Measurements from ENCODE around the gene CSNK2B. TPM values are rescaled to one million over a fixed set of nuclear protein-coding genes. Genes with fewer than 3 reads are reported as not detected.

CSNK2B gene
- total and polyA plus RNA-seq, 2 donors = 169 TPM

- H3K4me1 ChIP-seq (ENCODE audit: control insufficient read depth in 2 of 2, insufficient read depth in 2 of 2, low read length in 2 of 2) = peaks cover 48 to 72% of the 10 kb centered on the region in 2 donors
- H3K9me3 ChIP-seq (ENCODE audit: control insufficient read depth in 2 of 2, insufficient read depth in 1 of 2, low read length in 1 of 2) = no peaks in the 10 kb centered on the region
- peaks cover 17 to 52% of the 10 kb centered on the region in 2 donors for H3K36me3 ChIP-seq (ENCODE audit: control insufficient read depth in 2 of 2, insufficient read depth in 2 of 2, low read length in 1 of 2)
- peak overlapping the region; percentile 91 to 97 for H3K4me3 ChIP-seq (ENCODE audit: low read length in 2 of 2)
- H3K27me3 ChIP-seq (ENCODE audit: control insufficient read depth in 2 of 2, insufficient read depth in 1 of 2, low read length in 1 of 2) = no peaks in the 10 kb centered on the region
- no peak for DNase-seq (ENCODE audit: low read depth in 6 of 9, low spot score in 9 of 9)
- 83% methylated on average over 9 of the region's 9 CpGs for WGBS
- peak overlapping the region; percentile 97 to 99 for H3K27ac ChIP-seq (ENCODE audit: low read depth in 1 of 2, low read length in 1 of 2)
Measured at GRCh38 chr6:31663126-31663960, 2.5 kb upstream of the CSNK2B start.

- peaks cover 42 to 67% of the 10 kb centered on the region in 2 donors for H3K4me1 ChIP-seq (ENCODE audit: control insufficient read depth in 2 of 2, insufficient read depth in 2 of 2, low read length in 2 of 2)
- no peaks in the 10 kb centered on the region for H3K9me3 ChIP-seq (ENCODE audit: control insufficient read depth in 2 of 2, insufficient read depth in 1 of 2, low read length in 1 of 2)
- 36% methylated on average over 17 of the region's 17 CpGs for WGBS
- H3K27ac ChIP-seq (ENCODE audit: low read depth in 1 of 2, low read length in 1 of 2) = peak overlapping the region; percentile 97 to 99
- peak in 1 of 9 donors; percentile 46 for DNase-seq (ENCODE audit: low read depth in 6 of 9, low spot score in 9 of 9)
- no peaks in the 10 kb centered on the region for H3K27me3 ChIP-seq (ENCODE audit: control insufficient read depth in 2 of 2, insufficient read depth in 1 of 2, low read length in 1 of 2)
- H3K36me3 ChIP-seq (ENCODE audit: control insufficient read depth in 2 of 2, insufficient read depth in 2 of 2, low read length in 1 of 2) = peaks cover 24 to 54% of the 10 kb centered on the region in 2 donors
- H3K4me3 ChIP-seq (ENCODE audit: low read length in 2 of 2) = peak overlapping the region; percentile 91 to 97
Measured at GRCh38 chr6:31663961-31664789, 1.7 kb upstream of the CSNK2B start.

- peak within 1 kb of the TSS; percentile 91 to 97 for H3K4me3 ChIP-seq (ENCODE audit: low read length in 2 of 2)
- H3K36me3 ChIP-seq (ENCODE audit: control insufficient read depth in 2 of 2, insufficient read depth in 2 of 2, low read length in 1 of 2) = peaks cover 32 to 60% of the 10 kb centered on the region in 2 donors
- H3K27ac ChIP-seq (ENCODE audit: low read depth in 1 of 2, low read length in 1 of 2) = peak within 1 kb of the TSS; percentile 97 to 99
- H3K4me1 ChIP-seq (ENCODE audit: control insufficient read depth in 2 of 2, insufficient read depth in 2 of 2, low read length in 2 of 2) = peaks cover 35 to 59% of the 10 kb centered on the region in 2 donors
- under 1% methylated on average over 39 of the region's 39 CpGs for WGBS
- no peaks in the 10 kb centered on the region for H3K9me3 ChIP-seq (ENCODE audit: control insufficient read depth in 2 of 2, insufficient read depth in 1 of 2, low read length in 1 of 2)
- no peaks in the 10 kb centered on the region for H3K27me3 ChIP-seq (ENCODE audit: control insufficient read depth in 2 of 2, insufficient read depth in 1 of 2, low read length in 1 of 2)
- DNase-seq (ENCODE audit: low read depth in 6 of 9, low spot score in 9 of 9) = peak; percentile 82 to 98 (median 92)
Measured at GRCh38 chr6:31664790-31665500, 935 bp upstream of the CSNK2B start, which contains the start of gene GPANK1. Gene GPANK1, minus strand, starts transcription at chr6:31664997. Its CDS starts 519 bp downstream, at chr6:31664478.

- no peaks in the 10 kb centered on the region for H3K9me3 ChIP-seq (ENCODE audit: control insufficient read depth in 2 of 2, insufficient read depth in 1 of 2, low read length in 1 of 2)
- no peaks in the 10 kb centered on the region for H3K27me3 ChIP-seq (ENCODE audit: control insufficient read depth in 2 of 2, insufficient read depth in 1 of 2, low read length in 1 of 2)
- peaks cover 47 to 72% of the 10 kb centered on the region in 2 donors for H3K36me3 ChIP-seq (ENCODE audit: control insufficient read depth in 2 of 2, insufficient read depth in 2 of 2, low read length in 1 of 2)
- H3K4me1 ChIP-seq (ENCODE audit: control insufficient read depth in 2 of 2, insufficient read depth in 2 of 2, low read length in 2 of 2) = peaks cover 30 to 47% of the 10 kb centered on the region in 2 donors
- 12% methylated on average over 15 of the region's 15 CpGs for WGBS
- peak overlapping the region; percentile 45 to 82 for H3K27ac ChIP-seq (ENCODE audit: low read depth in 1 of 2, low read length in 1 of 2)
- H3K4me3 ChIP-seq (ENCODE audit: low read length in 2 of 2) = peak overlapping the region; percentile 91 to 97
- DNase-seq (ENCODE audit: low read depth in 6 of 9, low spot score in 9 of 9) = no peak
Measured at GRCh38 chr6:31666337-31666965, 571 bp downstream of the CSNK2B start.

GRCh38 chr6:31669676-31670075, 3.8 kb downstream of the CSNK2B start, which contains the start of gene LY6G5B:
Gene LY6G5B, plus strand, starts transcription at chr6:31669976. Its CDS starts 975 bp downstream, at chr6:31670951.
- H3K4me3 ChIP-seq (ENCODE audit: low read length in 2 of 2) = no peak within 1 kb of the TSS
- peaks cover 7 to 18% of the 10 kb centered on the region in 2 donors for H3K4me1 ChIP-seq (ENCODE audit: control insufficient read depth in 2 of 2, insufficient read depth in 2 of 2, low read length in 2 of 2)
- H3K36me3 ChIP-seq (ENCODE audit: control insufficient read depth in 2 of 2, insufficient read depth in 2 of 2, low read length in 1 of 2) = peaks cover 56 to 70% of the 10 kb centered on the region in 2 donors
- H3K27ac ChIP-seq (ENCODE audit: low read depth in 1 of 2, low read length in 1 of 2) = no peak within 1 kb of the TSS
- WGBS = 98% methylated on average over 8 of the region's 8 CpGs
- no peak for DNase-seq (ENCODE audit: low read depth in 6 of 9, low spot score in 9 of 9)
- no peaks in the 10 kb centered on the region for H3K9me3 ChIP-seq (ENCODE audit: control insufficient read depth in 2 of 2, insufficient read depth in 1 of 2, low read length in 1 of 2)
- no peaks in the 10 kb centered on the region for H3K27me3 ChIP-seq (ENCODE audit: control insufficient read depth in 2 of 2, insufficient read depth in 1 of 2, low read length in 1 of 2)

- WGBS = 92% methylated on average over 4 of the region's 4 CpGs
- Histone ChIP-seq H3K36me3 (ENCODE audit: control insufficient read depth in 2 of 2, insufficient read depth in 2 of 2, low read length in 1 of 2) (peaks cover 21 to 31% of the 10 kb centered on the region in 2 donors), H3K4me1 (ENCODE audit: control insufficient read depth in 2 of 2, insufficient read depth in 2 of 2, low read length in 2 of 2) (peaks cover 2 to 23% of the 10 kb centered on the region in 2 donors), H3K9me3 (ENCODE audit: control insufficient read depth in 2 of 2, insufficient read depth in 1 of 2, low read length in 1 of 2) (no peaks in the 10 kb centered on the region), H3K27ac (ENCODE audit: low read depth in 1 of 2, low read length in 1 of 2) (no peak overlapping the region), H3K4me3 (ENCODE audit: low read length in 2 of 2) (no peak overlapping the region), H3K27me3 (ENCODE audit: control insufficient read depth in 2 of 2, insufficient read depth in 1 of 2, low read length in 1 of 2) (peaks cover 0 to 14% of the 10 kb centered on the region in 2 donors)
- no peak for DNase-seq (ENCODE audit: low read depth in 6 of 9, low spot score in 9 of 9)
Measured at GRCh38 chr6:31676322-31676903, 10.5 kb downstream of the CSNK2B start.

- WGBS = 97% methylated on average over 6 of the region's 6 CpGs
Measured at GRCh38 chr6:31676904-31677303, 11.0 kb downstream of the CSNK2B start.

GRCh38 chr6:31677955-31678354, 12.1 kb downstream of the CSNK2B start:
- WGBS = 89% methylated on average over 8 of the region's 8 CpGs
- no peak overlapping the region for H3K27ac ChIP-seq (ENCODE audit: low read depth in 1 of 2, low read length in 1 of 2)
- H3K36me3 ChIP-seq (ENCODE audit: control insufficient read depth in 2 of 2, insufficient read depth in 2 of 2, low read length in 1 of 2) = peaks cover 11 to 17% of the 10 kb centered on the region in 2 donors

More at GRCh38 chr6:31676904-31677303, 11.0 kb downstream of the CSNK2B start:
- Histone ChIP-seq H3K27me3 (ENCODE audit: control insufficient read depth in 2 of 2, insufficient read depth in 1 of 2, low read length in 1 of 2) (peaks cover 0 to 19% of the 10 kb centered on the region in 2 donors), H3K4me3 (ENCODE audit: low read length in 2 of 2) (no peak overlapping the region), H3K36me3 (ENCODE audit: control insufficient read depth in 2 of 2, insufficient read depth in 2 of 2, low read length in 1 of 2) (peaks cover 16 to 26% of the 10 kb centered on the region in 2 donors), H3K27ac (ENCODE audit: low read depth in 1 of 2, low read length in 1 of 2) (no peak overlapping the region), H3K4me1 (ENCODE audit: control insufficient read depth in 2 of 2, insufficient read depth in 2 of 2, low read length in 2 of 2) (peaks cover 2 to 27% of the 10 kb centered on the region in 2 donors), H3K9me3 (ENCODE audit: control insufficient read depth in 2 of 2, insufficient read depth in 1 of 2, low read length in 1 of 2) (no peaks in the 10 kb centered on the region)
- DNase-seq (ENCODE audit: low read depth in 6 of 9, low spot score in 9 of 9) = no peak

More at GRCh38 chr6:31677955-31678354, 12.1 kb downstream of the CSNK2B start:
- H3K4me3 ChIP-seq (ENCODE audit: low read length in 2 of 2) = no peak overlapping the region
- peaks cover 0 to 28% of the 10 kb centered on the region in 2 donors for H3K27me3 ChIP-seq (ENCODE audit: control insufficient read depth in 2 of 2, insufficient read depth in 1 of 2, low read length in 1 of 2)
- peaks cover 2 to 27% of the 10 kb centered on the region in 2 donors for H3K4me1 ChIP-seq (ENCODE audit: control insufficient read depth in 2 of 2, insufficient read depth in 2 of 2, low read length in 2 of 2)
- DNase-seq (ENCODE audit: low read depth in 6 of 9, low spot score in 9 of 9) = no peak
- H3K9me3 ChIP-seq (ENCODE audit: control insufficient read depth in 2 of 2, insufficient read depth in 1 of 2, low read length in 1 of 2) = no peaks in the 10 kb centered on the region

Data from thymus (tissue), 11 donors.